ENCODE measurements around the gene C16orf87.

Gene C16orf87

GRCh38 chr16:46757339-46758050 lies 73.5 kb downstream of the C16orf87 start:
- no peak for DNase-seq (ENCODE audit: low read depth in 2 of 2)

GRCh38 chr16:46756772-46757171 lies 74.2 kb downstream of the C16orf87 start:
- DNase-seq (ENCODE audit: low read depth in 2 of 2) = no peak

GRCh38 chr16:46753015-46753414 lies 78.0 kb downstream of the C16orf87 start:
- DNase-seq (ENCODE audit: low read depth in 2 of 2) = no peak

GRCh38 chr16:46751381-46751780 lies 79.6 kb downstream of the C16orf87 start:
- no peak for DNase-seq (ENCODE audit: low read depth in 2 of 2)

- no peak for DNase-seq (ENCODE audit: low read depth in 2 of 2)
Observed at GRCh38 chr16:46748775-46749705, 81.9 kb downstream of the C16orf87 start.

GRCh38 chr16:46747777-46748651 lies 83.0 kb downstream of the C16orf87 start, which contains the start of gene MYLK3:
Gene MYLK3 (minus strand): TSS chr16:46748344. CDS start chr16:46748193, 151 bp downstream.
- no peak for DNase-seq (ENCODE audit: low read depth in 2 of 2)

GRCh38 chr16:46746821-46747776 lies 83.9 kb downstream of the C16orf87 start:
- DNase-seq (ENCODE audit: low read depth in 2 of 2) = no peak
